Stimulated activated CD8-positive, alpha-beta memory T cell treated with anti-CD3 and anti-CD28 coated beads, Interleukin-15, amount 100 ng/mL, for 24 hours (primary cell): Measurements from ENCODE around the gene ZBTB32.
"Not testable (repeated sequence)": the region's sequence is repeated elsewhere in the genome, so short reads cannot be mapped to it uniquely, and the experiment has no call there.

ENCODE experiments used
- DNase-seq: peaks from one replicate; pipeline ENCODE4 v3.0.0-alpha.2; 2020; ENCODE audit warnings: low read depth

ZBTB32 gene, protein sequence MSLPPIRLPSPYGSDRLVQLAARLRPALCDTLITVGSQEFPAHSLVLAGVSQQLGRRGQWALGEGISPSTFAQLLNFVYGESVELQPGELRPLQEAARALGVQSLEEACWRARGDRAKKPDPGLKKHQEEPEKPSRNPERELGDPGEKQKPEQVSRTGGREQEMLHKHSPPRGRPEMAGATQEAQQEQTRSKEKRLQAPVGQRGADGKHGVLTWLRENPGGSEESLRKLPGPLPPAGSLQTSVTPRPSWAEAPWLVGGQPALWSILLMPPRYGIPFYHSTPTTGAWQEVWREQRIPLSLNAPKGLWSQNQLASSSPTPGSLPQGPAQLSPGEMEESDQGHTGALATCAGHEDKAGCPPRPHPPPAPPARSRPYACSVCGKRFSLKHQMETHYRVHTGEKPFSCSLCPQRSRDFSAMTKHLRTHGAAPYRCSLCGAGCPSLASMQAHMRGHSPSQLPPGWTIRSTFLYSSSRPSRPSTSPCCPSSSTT

GRCh38 chr19:35704218-35704617 lies at the start of gene ZBTB32:
Gene ZBTB32, plus strand, starts transcription at chr19:35704558. Its CDS starts 10,069 bp downstream, at chr19:35714627.
- no peak for DNase-seq

GRCh38 chr19:35654828-35655227 lies 49.5 kb upstream of the ZBTB32 start:
- DNase-seq: not testable (repeated sequence)

GRCh38 chr19:35655600-35655999 lies 48.8 kb upstream of the ZBTB32 start:
- DNase-seq: no peak

DNA sequence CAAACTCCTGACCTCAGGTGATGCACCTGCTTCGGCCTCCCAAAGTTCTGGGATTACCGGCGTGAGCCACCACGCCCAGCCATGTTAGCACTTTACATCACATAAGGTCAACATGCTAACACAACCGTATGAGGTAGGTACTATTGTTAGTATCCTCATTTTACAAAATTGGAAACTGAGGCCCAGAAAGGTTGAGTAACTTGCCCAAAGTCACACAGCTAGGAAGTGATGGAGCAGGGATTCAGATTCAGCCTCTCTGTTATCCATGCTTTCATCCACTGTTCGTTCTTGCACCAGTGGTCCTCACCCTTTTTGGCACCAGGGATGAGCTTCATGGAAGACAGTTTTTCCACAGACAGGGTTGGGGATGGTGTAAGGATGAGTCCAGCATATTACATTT lies 47.7 kb upstream of the ZBTB32 start:
- no peak for DNase-seq

GRCh38 chr19:35657904-35658700 lies 46.3 kb upstream of the ZBTB32 start:
- no peak for DNase-seq

- no peak for DNase-seq
These were observed 42.4 kb upstream of the ZBTB32 start for GRCh38 chr19:35661995-35662340.

- DNase-seq: no peak
These were observed 40.4 kb upstream of the ZBTB32 start for GRCh38 chr19:35663981-35664380.

- DNase-seq: no peak
These were observed 39.2 kb upstream of the ZBTB32 start for GRCh38 chr19:35665157-35665556.

- DNase-seq: no peak
These were observed 38.8 kb upstream of the ZBTB32 start for GRCh38 chr19:35665604-35666003.

GRCh38 chr19:35666251-35666913 lies 38.0 kb upstream of the ZBTB32 start, which contains the start of gene UPK1A:
Gene UPK1A, plus strand, starts transcription at chr19:35666517. Its CDS starts 296 bp downstream, at chr19:35666813.
- DNase-seq: no peak

- no peak for DNase-seq
These were observed 34.8 kb upstream of the ZBTB32 start for GRCh38 chr19:35669566-35669965.

GRCh38 chr19:35669974-35670373 lies 34.4 kb upstream of the ZBTB32 start:
- DNase-seq: no peak

GRCh38 chr19:35670686-35671085 lies 33.7 kb upstream of the ZBTB32 start:
- DNase-seq: no peak

DNA sequence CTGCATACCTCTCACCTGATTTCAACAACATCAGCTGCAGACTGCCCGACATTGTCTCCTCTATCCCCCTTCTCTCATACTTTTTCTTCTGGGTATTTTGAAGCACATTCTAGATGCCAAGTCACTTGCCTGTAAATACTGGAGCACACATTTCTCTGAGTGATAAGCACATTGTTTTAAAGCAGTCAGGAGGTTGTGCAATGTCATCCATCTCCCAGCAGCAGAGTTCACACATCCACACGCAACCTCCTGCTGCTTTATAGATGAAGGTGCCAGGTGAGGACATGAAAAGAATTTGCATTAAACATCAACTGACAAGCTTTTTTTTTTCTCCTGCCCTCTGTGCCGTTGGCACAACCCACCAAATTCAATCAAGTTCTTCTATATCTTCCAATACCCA lies 32.5 kb upstream of the ZBTB32 start:
- DNase-seq: no peak

GRCh38 chr19:35673121-35673804 lies 31.1 kb upstream of the ZBTB32 start:
- no peak for DNase-seq

DNA sequence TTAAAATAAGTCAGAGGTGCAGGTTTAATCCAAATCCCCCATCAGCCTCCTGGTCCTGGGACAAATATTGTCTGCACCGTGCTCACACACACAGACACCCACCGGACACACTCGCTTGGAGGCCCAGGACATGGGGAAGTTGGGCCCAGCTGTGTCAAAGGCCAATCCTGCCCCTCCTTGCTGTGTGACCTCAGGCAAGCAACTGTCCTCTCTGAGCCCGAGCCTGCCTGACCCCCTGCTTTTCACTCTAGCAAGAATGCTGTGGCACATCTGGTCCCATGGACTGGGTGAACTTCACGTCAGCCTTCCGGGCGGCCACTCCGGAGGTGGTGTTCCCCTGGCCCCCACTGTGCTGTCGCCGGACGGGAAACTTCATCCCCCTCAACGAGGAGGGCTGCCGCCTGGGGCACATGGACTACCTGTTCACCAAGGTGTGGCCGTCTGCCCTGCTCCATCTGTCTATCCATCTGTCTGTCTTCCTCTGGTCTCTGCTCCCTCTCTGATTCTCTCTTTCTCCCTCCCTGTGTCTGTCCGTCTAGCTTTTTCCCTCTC lies 28.7 kb upstream of the ZBTB32 start:
- DNase-seq: no peak

DNA sequence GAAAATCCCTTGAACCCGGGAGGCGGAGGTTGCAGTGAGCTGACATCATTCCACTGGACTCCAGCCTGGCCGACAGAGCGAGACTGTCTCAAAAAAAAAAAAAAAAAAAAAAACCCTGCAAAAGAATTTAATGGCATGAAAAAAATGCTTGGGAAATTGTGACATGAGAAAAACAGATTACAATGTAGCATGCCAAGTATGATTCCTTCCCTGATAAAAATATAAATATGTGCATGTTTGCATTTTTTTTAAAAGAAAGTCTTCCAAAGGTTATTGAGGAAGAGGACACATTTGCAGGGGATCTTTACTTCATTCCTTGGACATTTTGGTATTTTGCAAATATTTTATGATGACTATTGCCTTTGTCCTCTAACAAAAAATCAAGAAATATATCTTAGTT lies 14.5 kb upstream of the ZBTB32 start:
- DNase-seq: no peak

DNA sequence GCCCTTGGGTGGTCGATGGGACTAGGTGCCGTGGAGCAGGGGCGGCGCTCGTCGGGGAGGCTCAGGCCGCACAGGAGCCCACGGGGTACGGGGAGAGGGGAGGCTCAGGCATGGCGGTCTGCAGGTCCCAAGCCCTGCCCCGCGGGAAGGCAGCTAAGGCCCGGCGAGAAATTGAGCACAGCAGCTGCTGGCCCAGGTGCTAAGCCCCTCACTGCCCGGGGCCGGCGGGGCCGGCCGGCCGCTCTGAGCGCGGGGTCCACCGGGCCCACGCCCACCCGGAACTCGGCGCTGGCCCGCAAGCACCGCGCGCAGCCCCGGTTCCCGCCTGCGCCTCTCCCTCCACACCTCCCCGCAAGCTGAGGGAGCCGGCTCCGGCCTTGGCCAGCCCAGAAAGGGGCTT lies 13.3 kb upstream of the ZBTB32 start:
- DNase-seq: not testable (repeated sequence)

GRCh38 chr19:35692010-35692409 lies 12.3 kb upstream of the ZBTB32 start:
- DNase-seq: no peak

DNA sequence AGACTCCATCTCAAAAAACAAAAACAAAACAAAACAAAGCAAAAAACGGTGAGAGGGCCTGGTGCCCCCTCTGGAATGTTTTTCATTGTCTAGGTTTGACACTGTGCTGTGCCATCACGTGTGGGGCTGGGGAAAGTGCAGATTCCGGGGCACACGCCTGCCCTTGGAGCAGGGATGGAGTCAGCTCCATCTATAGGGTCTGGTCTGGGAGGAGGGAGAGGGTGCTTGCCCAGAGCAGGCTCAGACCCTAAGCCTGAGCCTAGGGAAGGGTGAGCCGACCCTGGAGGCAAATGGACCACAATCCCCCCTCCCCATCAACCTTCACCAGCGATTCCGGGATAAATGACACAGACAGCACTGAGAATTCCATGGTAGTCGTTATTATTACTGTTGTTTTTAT lies 10.9 kb upstream of the ZBTB32 start:
- DNase-seq: no peak

DNA sequence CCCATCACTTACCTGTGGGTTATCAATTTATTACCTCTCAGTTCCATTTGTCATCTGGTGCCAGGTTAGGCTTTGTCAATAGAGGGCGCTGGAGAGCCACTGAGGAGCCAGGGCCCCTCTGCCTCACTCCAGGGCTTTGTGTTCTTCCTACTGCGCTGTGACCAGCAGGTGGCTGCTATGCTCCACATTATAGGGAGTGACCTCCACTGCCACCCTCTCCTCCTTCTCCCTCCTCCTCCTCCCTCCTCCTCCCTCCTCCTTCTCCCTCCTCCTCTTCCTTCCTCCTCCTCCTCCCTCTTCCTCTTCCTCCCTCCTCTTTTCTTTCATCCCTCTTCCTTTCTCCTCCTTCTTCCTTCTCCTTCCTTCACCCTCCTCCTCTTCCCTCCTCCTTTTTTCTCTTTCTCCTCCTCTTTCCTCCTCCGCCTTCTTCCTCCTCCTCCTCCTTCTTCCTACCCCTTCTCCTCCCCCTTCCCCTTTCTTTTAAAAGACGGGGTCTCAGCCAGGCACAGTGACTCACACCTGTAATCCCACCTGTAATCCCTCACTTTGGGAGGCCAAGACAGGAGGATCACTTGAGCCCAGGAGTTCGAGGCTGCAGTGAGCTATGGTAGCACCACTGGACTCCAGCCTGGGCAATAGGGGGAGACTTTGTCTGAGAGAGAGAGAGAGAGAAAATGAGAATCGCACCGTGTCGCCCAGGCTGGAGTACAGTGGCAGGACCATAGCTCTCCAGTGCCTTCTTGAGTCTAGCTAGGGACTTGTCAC lies 10.3 kb upstream of the ZBTB32 start:
- peak; percentile 63 for DNase-seq
